DMS53 (cell line): Measurements from ENCODE around the gene LILRB5.
"Not testable (repeated sequence)": the region's sequence is repeated elsewhere in the genome, so short reads cannot be mapped to it uniquely, and the experiment has no call there.

Source experiments
- DNase-seq: peaks from one replicate; lab custom pipeline; 2025; lab: John Stamatoyannopoulos, UW

LILRB5 gene

GRCh38 chr19:54242234-54242633 is 14.8 kb downstream of the LILRB5 start:
- DNase-seq, result not testable (repeated sequence)

- not testable (repeated sequence) for DNase-seq
Observed at GRCh38 chr19:54240372-54241336, 16.4 kb downstream of the LILRB5 start.

DNA sequence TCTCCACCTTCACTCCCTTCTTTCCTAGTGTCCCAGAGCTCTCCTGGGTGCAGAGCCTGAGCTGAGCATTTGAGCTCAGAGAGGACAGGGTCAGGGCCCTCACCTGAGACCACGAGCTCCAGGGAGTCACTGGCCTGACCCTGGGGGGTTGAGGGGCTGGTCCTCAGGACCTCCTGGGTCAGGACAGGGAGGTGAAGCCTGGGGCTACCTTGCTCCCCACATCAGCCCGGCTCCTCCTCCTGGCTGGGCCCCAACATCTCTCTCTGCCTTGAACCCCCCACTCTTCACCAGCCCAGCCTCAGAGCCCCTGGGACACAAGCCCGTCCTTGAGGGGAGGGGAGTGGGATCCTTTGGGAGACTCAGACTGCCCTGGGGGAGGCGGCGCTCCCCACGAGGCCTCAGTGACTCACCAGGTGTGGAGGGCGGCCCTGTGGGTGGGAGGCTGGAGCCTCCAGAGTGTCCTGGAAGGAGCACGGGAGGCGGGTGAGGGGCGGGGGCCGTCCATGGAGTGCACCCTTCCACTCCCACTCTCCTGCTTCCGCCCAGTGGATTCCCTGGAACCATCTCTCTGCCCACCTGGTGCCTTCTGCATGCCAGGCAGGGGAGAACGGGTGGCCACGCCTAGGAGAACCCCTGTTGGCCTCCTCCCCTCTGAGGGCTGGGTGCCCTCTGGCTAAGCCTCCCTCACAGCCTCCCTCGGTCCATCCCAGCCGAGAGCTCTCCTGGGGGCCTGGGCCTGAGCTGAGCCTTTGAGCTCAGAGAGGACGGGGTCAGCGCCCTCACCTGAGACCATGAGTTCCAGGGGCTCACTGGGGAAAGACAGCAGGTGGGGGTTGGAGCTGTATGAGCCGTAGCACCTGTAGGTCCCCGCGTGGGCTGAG is 17.3 kb downstream of the LILRB5 start:
- DNase-seq, result not testable (repeated sequence)

DNA sequence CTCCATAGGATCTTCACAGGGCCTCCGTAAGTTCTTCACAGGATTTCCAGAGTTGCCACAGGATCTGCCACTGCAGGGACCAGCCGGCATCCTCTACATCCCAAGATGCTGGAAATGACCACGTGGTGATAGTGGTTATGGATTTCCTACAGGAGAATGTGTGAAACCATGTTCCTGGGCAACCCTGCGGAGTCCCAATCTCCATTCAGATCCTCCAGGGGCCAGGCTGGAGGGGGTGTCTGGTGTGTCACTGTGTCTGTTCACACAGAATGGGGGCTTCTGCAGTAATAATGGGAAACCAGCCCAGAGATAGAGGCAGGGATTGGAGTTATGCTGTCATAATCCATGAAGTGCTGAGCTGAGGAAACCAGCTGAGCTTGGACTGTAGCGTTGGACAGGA is 23.1 kb downstream of the LILRB5 start:
- DNase-seq, result no peak

- DNase-seq, result peak; percentile 90
Observed at GRCh38 chr19:54231077-54231931, 25.8 kb downstream of the LILRB5 start.

- DNase-seq, result no peak
Observed at GRCh38 chr19:54230031-54230430, 27.0 kb downstream of the LILRB5 start.

DNA sequence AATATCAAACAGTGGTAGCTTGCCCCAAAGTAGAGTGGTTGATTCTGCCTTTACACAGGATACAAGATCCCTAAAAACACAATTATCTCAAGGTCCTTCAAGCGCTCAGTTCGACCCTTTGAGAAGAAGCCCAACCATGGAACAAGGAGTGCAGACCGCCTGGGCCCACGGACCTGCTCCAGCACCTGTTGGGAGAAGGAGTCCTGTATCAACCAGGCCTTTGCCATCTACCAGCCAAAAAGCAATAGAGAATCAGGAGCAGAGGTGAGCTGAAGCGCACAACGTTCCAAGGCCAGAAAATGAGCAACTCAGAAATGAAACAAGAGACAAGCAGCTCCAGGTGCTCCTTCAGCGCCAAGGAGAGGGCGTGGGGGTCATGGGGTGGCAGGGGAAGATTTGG is 27.9 kb downstream of the LILRB5 start:
- DNase-seq, result no peak

DNA sequence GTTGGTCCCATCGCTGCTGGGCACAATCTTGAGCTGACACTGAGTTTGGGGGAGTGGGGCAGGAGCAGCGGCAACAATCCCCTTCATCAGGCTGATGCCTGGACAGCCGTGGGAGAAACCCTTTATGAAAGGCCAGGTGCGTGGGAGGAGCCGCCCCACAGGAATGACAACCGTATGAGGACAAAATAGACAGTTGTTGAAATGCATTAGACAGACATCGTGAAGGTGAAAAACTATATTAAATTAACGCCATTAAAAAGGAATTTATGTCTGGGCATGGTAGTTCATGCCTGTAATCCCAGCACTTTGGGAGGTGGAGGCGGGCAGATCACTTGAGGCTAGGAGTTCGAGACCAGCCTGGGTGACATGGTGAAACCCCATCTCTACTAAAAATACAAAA is 32.5 kb downstream of the LILRB5 start:
- not testable (repeated sequence) for DNase-seq

DNA sequence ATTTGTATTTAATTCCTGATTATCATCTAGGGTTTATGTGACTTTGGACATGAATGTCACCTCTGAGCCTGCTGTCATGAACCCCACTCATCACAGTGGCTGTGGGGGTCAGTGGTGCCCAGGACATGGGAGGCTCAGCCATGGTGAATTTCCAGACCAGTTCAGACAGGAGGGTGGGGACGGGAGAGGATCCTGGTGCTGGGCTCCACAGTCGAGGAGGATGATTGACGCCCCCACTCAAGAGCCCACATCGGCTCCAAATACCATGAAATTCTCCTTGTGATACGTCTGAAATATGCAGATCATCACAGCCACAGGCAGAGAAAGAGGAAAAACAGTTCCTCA is 33.2 kb downstream of the LILRB5 start:
- DNase-seq, result not testable (repeated sequence)

GRCh38 chr19:54223277-54223936 is 33.7 kb downstream of the LILRB5 start:
- DNase-seq, result not testable (repeated sequence)

DNA sequence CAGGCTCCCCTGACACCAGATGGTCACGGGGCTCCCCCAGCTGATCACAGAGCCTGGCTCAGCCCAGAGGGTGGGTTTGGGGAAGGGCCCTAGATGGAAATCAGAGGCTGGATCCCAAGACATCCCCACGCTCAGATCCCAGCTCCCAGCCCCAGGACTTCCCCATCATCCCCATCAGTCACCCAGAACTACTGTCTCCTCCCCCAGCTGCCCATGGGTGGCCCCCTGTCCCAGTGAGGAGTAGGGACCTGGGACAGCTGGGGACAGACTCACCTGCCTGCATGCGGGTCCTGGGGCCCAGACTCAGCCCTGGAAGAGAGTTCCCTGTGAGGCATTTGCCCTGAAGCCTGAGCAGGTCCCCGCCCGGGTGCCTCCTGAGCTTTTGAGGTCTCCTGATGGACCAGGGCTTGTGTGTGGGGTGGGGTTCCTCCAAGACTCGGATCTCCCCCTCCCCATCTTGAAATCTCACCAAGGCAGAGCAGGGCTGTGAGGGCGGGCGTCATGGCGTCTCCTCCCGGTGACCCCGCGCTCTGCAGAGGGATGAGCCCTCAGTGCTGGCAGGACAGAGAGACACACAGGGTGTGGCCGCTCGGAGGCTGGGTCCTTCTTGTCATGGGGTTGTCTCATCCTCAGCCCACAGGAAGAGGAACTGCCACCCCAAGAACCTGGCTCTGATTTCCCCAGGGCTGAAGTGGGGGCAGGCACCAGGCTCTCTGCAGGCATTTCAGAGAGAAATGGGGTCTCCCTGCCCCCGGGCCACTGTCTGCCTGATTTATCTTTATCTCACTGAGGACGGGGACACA is 34.4 kb downstream of the LILRB5 start, which contains the start of gene LILRB3:
LILRB3 (minus strand) TSS at position 534 of the 803 bp plus-strand sequence; CDS start at position 503, 31 bp downstream.
- DNase-seq, result not testable (repeated sequence)

- not testable (repeated sequence) for DNase-seq
Observed at GRCh38 chr19:54221947-54222346, 35.1 kb downstream of the LILRB5 start.

DNA sequence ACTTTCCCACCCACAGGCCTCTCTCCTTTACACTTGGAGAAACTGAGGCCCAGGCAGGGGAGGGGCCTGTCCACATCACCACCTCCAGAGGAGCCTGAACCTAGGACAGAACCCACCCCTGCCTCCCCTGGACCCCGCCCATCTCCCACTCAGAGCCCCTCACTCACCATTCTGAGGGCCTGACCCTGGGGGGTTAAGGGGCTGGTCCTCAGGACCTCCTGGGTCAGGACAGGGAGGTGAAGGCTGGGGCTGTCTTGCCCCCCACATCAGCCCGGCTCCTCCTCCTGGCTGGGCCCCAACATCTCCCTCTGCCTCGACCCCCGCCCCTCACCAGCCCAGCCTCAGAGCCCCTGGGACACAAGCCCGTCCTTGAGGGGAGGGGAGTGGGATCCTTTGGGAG is 37.4 kb downstream of the LILRB5 start:
- DNase-seq, result not testable (repeated sequence)

- no peak for DNase-seq
Observed at GRCh38 chr19:54218960-54219661, 38.0 kb downstream of the LILRB5 start.

- DNase-seq, result no peak
Observed at GRCh38 chr19:54218259-54218658, 38.8 kb downstream of the LILRB5 start.

DNA sequence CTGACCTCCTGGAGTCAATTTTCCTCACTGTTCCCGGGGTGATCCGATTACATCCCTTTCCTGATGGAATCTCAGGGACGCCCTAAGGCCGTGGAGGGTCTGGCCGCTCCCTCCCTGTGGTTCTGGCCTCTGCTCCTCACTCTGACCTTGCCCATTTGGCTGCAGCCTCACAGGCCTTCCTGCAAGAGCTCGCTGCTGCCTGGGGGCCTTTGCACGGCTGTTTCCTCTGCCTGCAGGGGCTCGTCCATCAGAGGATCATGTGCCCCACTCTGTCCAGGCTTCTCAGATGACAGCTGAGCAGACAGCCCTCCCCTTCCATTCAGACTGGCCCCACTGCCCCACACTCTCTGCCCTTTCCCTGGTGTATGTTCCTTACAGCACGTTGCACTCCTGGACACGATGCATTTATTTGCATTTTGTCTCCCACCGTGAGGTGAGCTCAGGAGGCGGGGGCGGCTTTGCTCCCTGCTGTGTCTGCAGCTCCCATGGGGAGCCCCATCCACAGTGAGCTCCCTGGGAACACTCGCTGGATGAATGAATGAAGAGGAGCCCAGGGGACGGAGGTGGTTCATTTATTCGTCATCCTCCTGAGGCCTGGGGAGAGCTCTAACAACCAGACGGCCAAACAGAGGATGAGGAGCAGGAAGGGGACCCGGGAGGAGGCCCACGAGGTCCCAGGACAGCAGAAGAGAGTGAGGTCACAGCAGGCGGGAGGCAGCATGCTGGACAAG is 39.4 kb downstream of the LILRB5 start:
- not testable (repeated sequence) for DNase-seq

DNA sequence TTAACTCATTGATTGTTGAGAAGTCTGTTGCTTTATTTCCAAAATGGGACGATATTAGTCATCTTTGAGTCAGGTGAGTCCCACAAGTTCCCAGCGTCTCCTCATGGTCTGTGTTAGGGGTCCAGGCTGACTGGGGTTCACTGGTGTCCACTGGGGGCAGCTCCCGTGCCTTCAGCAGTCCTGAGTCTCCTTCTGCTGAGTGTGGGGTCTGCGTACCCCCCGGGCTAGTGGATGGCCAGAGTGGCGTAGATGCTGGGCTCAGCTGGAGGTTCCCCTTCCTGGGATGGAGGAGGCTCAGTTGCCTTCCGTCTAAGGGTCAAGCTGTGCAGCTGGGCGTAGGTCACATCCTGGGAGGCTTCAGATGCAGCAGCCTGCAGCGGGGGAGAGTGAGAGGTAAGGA is 40.2 kb downstream of the LILRB5 start:
- no peak for DNase-seq

- not testable (repeated sequence) for DNase-seq
Observed at GRCh38 chr19:54214734-54215133, 42.3 kb downstream of the LILRB5 start.

- not testable (repeated sequence) for DNase-seq
Observed at GRCh38 chr19:54214217-54214616, 42.9 kb downstream of the LILRB5 start.
